IPS DF 6.9 (cell line): ENCODE data around the gene ACAD9.

Experiments
- DNase-seq: peaks from one replicate; pipeline ENCODE4 v3.0.0-alpha.2; 2013; ENCODE audit warnings: low read depth, low spot score
- H3K27ac ChIP-seq: one replicate; pipeline ENCODE4 v1.5.1; 2013; ENCODE audit warnings: low read length, control low read depth
- H3K27me3 ChIP-seq: 2 replicates; pipeline ENCODE4 v1.6.1; 2013; ENCODE audit warnings: mild to moderate bottlenecking, low read length; ENCODE audit not compliant: control insufficient read depth, insufficient read depth
- H3K36me3 ChIP-seq: 2 replicates; pipeline ENCODE4 v1.6.1; 2013; ENCODE audit warnings: low read length; ENCODE audit not compliant: control insufficient read depth, insufficient read depth
- H3K4me1 ChIP-seq: 2 replicates; pipeline ENCODE4 v1.6.1; 2013; ENCODE audit warnings: low read length; ENCODE audit not compliant: control insufficient read depth, insufficient read depth
- H3K4me3 ChIP-seq: 2 replicates; pipeline ENCODE4 v1.5.1; 2013; ENCODE audit warnings: mild to moderate bottlenecking, low read length
- H3K9me3 ChIP-seq: 2 replicates; pipeline ENCODE4 v1.6.1; 2013; ENCODE audit warnings: low read length, inconsistent platforms; ENCODE audit not compliant: control insufficient read depth, insufficient read depth
- WGBS: extraction: QIAGEN DNeasy Blood & Tissue Kit; methylation state at CpG from one replicate; pipeline ENCODE4 v1.1.7; 2013; ENCODE audit warnings: mixed read lengths, missing lambda C conversion rate; ENCODE audit not compliant: insufficient read length, insufficient coverage; 5-methylcytosine and 5-hydroxymethylcytosine counted together

ACAD9 gene

GRCh38 chr3:128933922-128934253 is 54.5 kb downstream of the ACAD9 start:
- no peaks in the 10 kb centered on the region for H3K4me1 ChIP-seq
- WGBS: no CpG with 5 or more reads among the region's 2 CpGs
- no peaks in the 10 kb centered on the region for H3K27me3 ChIP-seq
- H3K4me3 ChIP-seq: no peak overlapping the region
- H3K27ac ChIP-seq: no peak overlapping the region
- H3K36me3 ChIP-seq: no peaks in the 10 kb centered on the region
- DNase-seq: no peak
- no peaks in the 10 kb centered on the region for H3K9me3 ChIP-seq

GRCh38 chr3:128935922-128936321 is 56.5 kb downstream of the ACAD9 start:
- no peaks in the 10 kb centered on the region for H3K4me1 ChIP-seq
- H3K4me3 ChIP-seq: no peak overlapping the region
- WGBS: no CpG with 5 or more reads among the region's 2 CpGs
- no peak for DNase-seq
- H3K27ac ChIP-seq: no peak overlapping the region
- H3K27me3 ChIP-seq: no peaks in the 10 kb centered on the region
- no peaks in the 10 kb centered on the region for H3K9me3 ChIP-seq
- H3K36me3 ChIP-seq: no peaks in the 10 kb centered on the region

- no peaks in the 10 kb centered on the region for H3K4me1 ChIP-seq
- no peaks in the 10 kb centered on the region for H3K36me3 ChIP-seq
- no peak for DNase-seq
- no CpG with 5 or more reads among the region's 4 CpGs for WGBS
- no peak overlapping the region for H3K4me3 ChIP-seq
- H3K27ac ChIP-seq: no peak overlapping the region
- H3K9me3 ChIP-seq: no peaks in the 10 kb centered on the region
- H3K27me3 ChIP-seq: no peaks in the 10 kb centered on the region
Measured at GRCh38 chr3:128936341-128936740, 56.9 kb downstream of the ACAD9 start.

- Histone ChIP-seq H3K27ac (no peak overlapping the region), H3K4me1 (no peaks in the 10 kb centered on the region), H3K36me3 (no peaks in the 10 kb centered on the region), H3K9me3 (no peaks in the 10 kb centered on the region), H3K27me3 (no peaks in the 10 kb centered on the region), H3K4me3 (no peak overlapping the region)
- WGBS: no CpG with 5 or more reads among the region's 1 CpG
- DNase-seq: no peak
Measured at GRCh38 chr3:128940252-128940651, 60.8 kb downstream of the ACAD9 start.

- Histone ChIP-seq H3K27me3 (no peaks in the 10 kb centered on the region), H3K36me3 (no peaks in the 10 kb centered on the region), H3K4me1 (no peaks in the 10 kb centered on the region), H3K4me3 (no peak overlapping the region), H3K27ac (no peak overlapping the region), H3K9me3 (no peaks in the 10 kb centered on the region)
- DNase-seq: no peak
- WGBS: no CpG with 5 or more reads among the region's 15 CpGs
Measured at GRCh38 chr3:128942161-128942952, 62.9 kb downstream of the ACAD9 start.

- H3K9me3 ChIP-seq: no peaks in the 10 kb centered on the region
- no peaks in the 10 kb centered on the region for H3K27me3 ChIP-seq
- H3K36me3 ChIP-seq: no peaks in the 10 kb centered on the region
- no CpG with 5 or more reads among the region's 21 CpGs for WGBS
- H3K4me1 ChIP-seq: no peaks in the 10 kb centered on the region
- H3K27ac ChIP-seq: no peak overlapping the region
- DNase-seq: no peak
- H3K4me3 ChIP-seq: no peak overlapping the region
Measured at GRCh38 chr3:128945041-128945877, 65.8 kb downstream of the ACAD9 start.

GRCh38 chr3:128945878-128946175 is 66.4 kb downstream of the ACAD9 start:
- no peaks in the 10 kb centered on the region for H3K9me3 ChIP-seq
- H3K4me3 ChIP-seq: no peak overlapping the region
- no peaks in the 10 kb centered on the region for H3K4me1 ChIP-seq
- H3K27ac ChIP-seq: no peak overlapping the region
- no peaks in the 10 kb centered on the region for H3K27me3 ChIP-seq
- no CpG with 5 or more reads among the region's 3 CpGs for WGBS
- H3K36me3 ChIP-seq: no peaks in the 10 kb centered on the region
- no peak for DNase-seq

- Histone ChIP-seq H3K9me3 (no peaks in the 10 kb centered on the region), H3K27me3 (no peaks in the 10 kb centered on the region), H3K27ac (no peak overlapping the region), H3K4me1 (no peaks in the 10 kb centered on the region), H3K4me3 (no peak overlapping the region), H3K36me3 (no peaks in the 10 kb centered on the region)
- no CpG with 5 or more reads among the region's 7 CpGs for WGBS
- no peak for DNase-seq
Measured at GRCh38 chr3:128946411-128946810, 67.0 kb downstream of the ACAD9 start.

- H3K27me3 ChIP-seq: no peaks in the 10 kb centered on the region
- H3K9me3 ChIP-seq: no peaks in the 10 kb centered on the region
- no peak overlapping the region for H3K4me3 ChIP-seq
- no peaks in the 10 kb centered on the region for H3K36me3 ChIP-seq
- no peak for DNase-seq
- no CpG with 5 or more reads among the region's 3 CpGs for WGBS
- H3K4me1 ChIP-seq: no peaks in the 10 kb centered on the region
- H3K27ac ChIP-seq: no peak overlapping the region
Measured at GRCh38 chr3:128949158-128949557, 69.7 kb downstream of the ACAD9 start.

GRCh38 chr3:128950223-128950938 is 71.0 kb downstream of the ACAD9 start:
- Histone ChIP-seq H3K4me1 (no peaks in the 10 kb centered on the region), H3K36me3 (no peaks in the 10 kb centered on the region), H3K27me3 (no peaks in the 10 kb centered on the region), H3K4me3 (no peak overlapping the region), H3K9me3 (no peaks in the 10 kb centered on the region), H3K27ac (no peak overlapping the region)
- WGBS: no CpG with 5 or more reads among the region's 15 CpGs
- DNase-seq: no peak
